ENCODE data around the gene NR2C2. TPM values are rescaled to one million over a fixed set of nuclear protein-coding genes. Genes with fewer than 3 reads are reported as not detected.
A peak's percentile ranks its signal among the peaks of the same experiment; 100 is the strongest.

NR2C2 gene
- total and polyA plus RNA-seq, 9 of the 15 experiments (the other 6 are each of a cell fraction or from before 2014, with no cell fraction given) = 6.1 to 33.0 (median 14.6) TPM

GRCh38 chr3:14947886-14948608 is 664 bp downstream of the NR2C2 start (continued):
- no peak for TF ChIP-seq NCOA6 (IDR thresholded peaks at IDR 0.05)
- TF ChIP-seq ZNF407 (IDR thresholded peaks at IDR 0.05; ENCODE audit: low read depth) = no peak
- TF ChIP-seq FOXM1 (IDR thresholded peaks at IDR 0.05; ENCODE audit: low read depth) = peak; percentile 48; the same call in 1 of the 2 replicates
- TF ChIP-seq FOXM1 (CRISPR knock-in tag; IDR thresholded peaks at IDR 0.05; ENCODE audit: low read depth) = no peak
- TF ChIP-seq JUNB (CRISPR knock-in tag; conservative IDR thresholded peaks at IDR 0.05) = no peak
- TF ChIP-seq MAZ (CRISPR knock-in tag; conservative IDR thresholded peaks at IDR 0.05 in 1 of 2, IDR thresholded peaks at IDR 0.05 in 1 of 2) = peak; percentile 90 to 98
- TF ChIP-seq FOXK2 (conservative IDR thresholded peaks at IDR 0.05 in 1 of 2, IDR thresholded peaks at IDR 0.05 in 1 of 2; ENCODE audit: low read depth in 2 of 2) = peak in 1 of 2 experiments; percentile 61; a peak in 2 of 4 replicates
- no peak for TF ChIP-seq MTF1 (CRISPR knock-in tag; IDR thresholded peaks at IDR 0.05; ENCODE audit: borderline replicate concordance)
- TF ChIP-seq POLR2AphosphoS5 (IDR thresholded peaks at IDR 0.05; ENCODE audit: control insufficient read depth, insufficient read depth, low read depth, low read length) = peak; percentile 68; the same call in 1 of the 2 replicates
- 0 out of 2 replicates have a peak, but pooled peaks have one; percentile 40 for TF ChIP-seq ZBTB1 (CRISPR knock-in tag; IDR thresholded peaks at IDR 0.05; ENCODE audit: borderline replicate concordance, low read depth)
- no peak for TF ChIP-seq ELK1 (CRISPR knock-in tag; IDR thresholded peaks at IDR 0.05)
- TF ChIP-seq NBN (IDR thresholded peaks at IDR 0.05; ENCODE audit: low read depth) = no peak; the same call in 1 of the 2 replicates
- TF ChIP-seq PHF21A (IDR thresholded peaks at IDR 0.05; ENCODE audit: borderline replicate concordance, low read depth) = no peak
- TF ChIP-seq EZH2 (IDR thresholded peaks at IDR 0.05; ENCODE audit: borderline replicate concordance, low read depth, low read length) = no peak
- TF ChIP-seq DPF2 (IDR thresholded peaks at IDR 0.05) = peak; percentile 41
- no peak for TF ChIP-seq ETV6 (IDR thresholded peaks at IDR 0.05; ENCODE audit: borderline replicate concordance in 1 of 2, low read depth in 2 of 2, low read length in 1 of 2)
- no peak for TF ChIP-seq ETV6 (CRISPR knock-in tag; IDR thresholded peaks at IDR 0.05; ENCODE audit: borderline replicate concordance)
- TF ChIP-seq NCOA2 (IDR thresholded peaks at IDR 0.05; ENCODE audit: partially characterized antibody in 2 of 2) = no peak
- TF ChIP-seq FOXK1 (CRISPR knock-in tag; IDR thresholded peaks at IDR 0.05; ENCODE audit: borderline replicate concordance) = no peak
